ENCODE data around the gene PTPRJ. TPM values are rescaled to one million over a fixed set of nuclear protein-coding genes. Genes with fewer than 3 reads are reported as not detected.
A peak's percentile ranks its signal among the peaks of the same experiment; 100 is the strongest.
"Not testable (repeated sequence)": the region's sequence is repeated elsewhere in the genome, so short reads cannot be mapped to it uniquely, and the experiment has no call there.

Gene PTPRJ
- polyA plus RNA-seq, 3 donors = 10.0 to 36.4 (median 14.6) TPM

- intact Hi-C loops (cut with micrococcal nuclease) = loop anchor here in 1 of 2 donors (5.0 kb wide), 1 partner anchor 85 kb away; no protein-coding TSS in a partner anchor
- Histone ChIP-seq H2AFZ (ENCODE audit: insufficient read depth, low read depth, low read length, poor library complexity, severe bottlenecking) (no peak overlapping the region), H3K36me3 (replicated peaks in 1 of 2; ENCODE audit: control insufficient read depth in 1 of 2, insufficient read depth in 2 of 2, low read length in 2 of 2) (peaks cover 0 to 10% of the 10 kb centered on the region in 2 donors), H3K9ac (ENCODE audit: insufficient read depth, low read length, poor library complexity, severe bottlenecking) (no peak overlapping the region), H3K9me3 (replicated peaks in 1 of 2; ENCODE audit: control insufficient read depth in 1 of 2, insufficient read depth in 1 of 2, low read length in 2 of 2) (no peaks in the 10 kb centered on the region), H3K4me3 (replicated peaks in 1 of 3; ENCODE audit: low read depth in 2 of 3, low read length in 3 of 3) (peak overlapping the region in 1 of 3 experiments; percentile 6), H4K20me1 (ENCODE audit: insufficient read depth, low read length) (peaks cover 50% of the 10 kb centered on the region), H3K27me3 (ENCODE audit: control insufficient read depth in 2 of 2, insufficient read depth in 2 of 2, low read length in 2 of 2) (no peaks in the 10 kb centered on the region), H3K27ac (ENCODE audit: low read depth in 1 of 2, low read length in 2 of 2) (peak overlapping the region; percentile 52 to 57), H3K4me2 (replicated peaks; ENCODE audit: extremely low read depth, low read length, poor library complexity, severe bottlenecking) (peak overlapping the region; percentile 26), H3K79me2 (ENCODE audit: insufficient read depth, low read length) (peaks cover 97% of the 10 kb centered on the region), H3K4me1 (ENCODE audit: control insufficient read depth in 1 of 2, insufficient read depth in 2 of 2, low read length in 2 of 2) (peaks cover 82 to 92% of the 10 kb centered on the region in 2 donors)
- TF ChIP-seq, protein P1, sequence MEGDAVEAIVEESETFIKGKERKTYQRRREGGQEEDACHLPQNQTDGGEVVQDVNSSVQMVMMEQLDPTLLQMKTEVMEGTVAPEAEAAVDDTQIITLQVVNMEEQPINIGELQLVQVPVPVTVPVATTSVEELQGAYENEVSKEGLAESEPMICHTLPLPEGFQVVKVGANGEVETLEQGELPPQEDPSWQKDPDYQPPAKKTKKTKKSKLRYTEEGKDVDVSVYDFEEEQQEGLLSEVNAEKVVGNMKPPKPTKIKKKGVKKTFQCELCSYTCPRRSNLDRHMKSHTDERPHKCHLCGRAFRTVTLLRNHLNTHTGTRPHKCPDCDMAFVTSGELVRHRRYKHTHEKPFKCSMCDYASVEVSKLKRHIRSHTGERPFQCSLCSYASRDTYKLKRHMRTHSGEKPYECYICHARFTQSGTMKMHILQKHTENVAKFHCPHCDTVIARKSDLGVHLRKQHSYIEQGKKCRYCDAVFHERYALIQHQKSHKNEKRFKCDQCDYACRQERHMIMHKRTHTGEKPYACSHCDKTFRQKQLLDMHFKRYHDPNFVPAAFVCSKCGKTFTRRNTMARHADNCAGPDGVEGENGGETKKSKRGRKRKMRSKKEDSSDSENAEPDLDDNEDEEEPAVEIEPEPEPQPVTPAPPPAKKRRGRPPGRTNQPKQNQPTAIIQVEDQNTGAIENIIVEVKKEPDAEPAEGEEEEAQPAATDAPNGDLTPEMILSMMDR (IDR thresholded peaks at IDR 0.05) = no peak
- Mint-ChIP-seq H3K36me3 (peaks cover 26 to 28% of the 10 kb centered on the region in 2 donors), H3K4me3 (peak overlapping the region in 1 of 2 donors; percentile 60), H3K4me1 (peaks cover 91% of the 10 kb centered on the region), H3K27ac (peak overlapping the region; percentile 52 to 93 (median 85)), H3K27me3 (ENCODE audit: low read depth in 3 of 3) (peaks cover 0 to 2% (median 0%) of the 10 kb centered on the region in 3 donors), H3K9me3 (peaks cover 0 to 2% (median 0%) of the 10 kb centered on the region in 7 donors)
- DNase-seq = no peak
- 31% methylated on average over 3 of the region's 4 CpGs for WGBS (ENCODE audit: insufficient coverage)
Measured at GRCh38 chr11:48022445-48022844, 42.1 kb downstream of the PTPRJ start.

DNA sequence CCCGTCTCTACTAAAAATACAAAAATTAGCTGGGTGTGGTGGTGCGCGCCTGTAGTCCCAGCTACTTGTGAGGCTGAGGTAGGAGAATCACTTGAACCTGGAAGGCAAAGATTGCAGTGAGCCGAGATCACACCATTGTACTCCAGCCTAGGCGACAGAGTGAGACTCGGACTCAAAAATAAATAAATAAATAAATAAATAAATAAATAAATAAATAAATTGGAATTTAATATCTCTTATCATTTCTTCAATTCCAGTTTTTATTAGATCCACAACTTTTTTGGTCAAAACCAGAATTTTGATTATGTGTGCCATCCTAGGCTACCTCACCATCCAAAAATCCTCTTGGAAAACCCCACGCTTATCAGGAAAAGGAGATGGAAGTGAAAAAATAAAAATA, 43.2 kb downstream of the PTPRJ start:
- H3K27ac Mint-ChIP-seq = peak overlapping the region in 1 of 7 donors; percentile 79
- H3K27me3 Mint-ChIP-seq (ENCODE audit: low read depth in 3 of 3); H2AFZ ChIP-seq (ENCODE audit: insufficient read depth, low read depth, low read length, poor library complexity, severe bottlenecking); H3K27me3 ChIP-seq (ENCODE audit: control insufficient read depth in 2 of 2, insufficient read depth in 2 of 2, low read length in 2 of 2); H3K4me3 ChIP-seq (replicated peaks in 1 of 3; ENCODE audit: low read depth in 2 of 3, low read length in 3 of 3); H3K4me2 ChIP-seq (replicated peaks; ENCODE audit: extremely low read depth, low read length, poor library complexity, severe bottlenecking); H3K9ac ChIP-seq (ENCODE audit: insufficient read depth, low read length, poor library complexity, severe bottlenecking); H3K4me3 Mint-ChIP-seq; H3K27ac ChIP-seq (ENCODE audit: low read depth in 1 of 2, low read length in 2 of 2); H3K9me3 ChIP-seq (replicated peaks in 1 of 2; ENCODE audit: control insufficient read depth in 1 of 2, insufficient read depth in 1 of 2, low read length in 2 of 2); H3K9me3 Mint-ChIP-seq; DNase-seq: not testable (repeated sequence)
- peaks cover 82 to 92% of the 10 kb centered on the region in 2 donors for H3K4me1 ChIP-seq (ENCODE audit: control insufficient read depth in 1 of 2, insufficient read depth in 2 of 2, low read length in 2 of 2)
- whole genome bisulfite sequencing (ENCODE audit: insufficient coverage) = no CpG with 5 or more reads among the region's 7 CpGs
- intact Hi-C loops (cut with micrococcal nuclease) = loop anchor here in 1 of 2 donors (5.0 kb wide), 1 partner anchor 84 kb away; no protein-coding TSS in a partner anchor
- peaks cover 89% of the 10 kb centered on the region for H3K4me1 Mint-ChIP-seq
- H4K20me1 ChIP-seq (ENCODE audit: insufficient read depth, low read length) = peaks cover 38% of the 10 kb centered on the region
- H3K79me2 ChIP-seq (ENCODE audit: insufficient read depth, low read length) = peaks cover 97% of the 10 kb centered on the region
- H3K36me3 ChIP-seq (replicated peaks in 1 of 2; ENCODE audit: control insufficient read depth in 1 of 2, insufficient read depth in 2 of 2, low read length in 2 of 2) = peaks cover 0 to 10% of the 10 kb centered on the region in 2 donors
- peaks cover 28 to 30% of the 10 kb centered on the region in 2 donors for H3K36me3 Mint-ChIP-seq
